DND-41 (cell line): ENCODE results near the gene FAM83C.

Source experiments
- ATAC-seq: fragments of 200-7000 bp; cut with Tn5 transposase; 3 replicates; pipeline ENCODE4 v1.9.1; 2021; ENCODE audit warnings: low read depth; ENCODE audit not compliant: insufficient read depth
- DNase-seq: peaks from one replicate; pipeline ENCODE4 v3.0.0-alpha.2; 2020
- H2AFZ ChIP-seq: 2 replicates; pipeline ENCODE4 v1.6.0; 2012; ENCODE audit warnings: low read depth, low read length
- H3K27ac ChIP-seq: 2 replicates; pipeline ENCODE4 v1.5.1; 2012; ENCODE audit warnings: low read length, inconsistent platforms
- H3K27me3 ChIP-seq: fragments of 200-600 bp; sonication (generic); 2 replicates; pipeline ENCODE4 v1.6.0; 2012; ENCODE audit warnings: low read length, mild to moderate bottlenecking, inconsistent platforms; ENCODE audit not compliant: insufficient read depth, poor library complexity
- H3K36me3 ChIP-seq: 2 replicates; pipeline ENCODE4 v1.5.1; 2012; ENCODE audit warnings: low read length, inconsistent platforms; ENCODE audit not compliant: insufficient read depth
- H3K4me1 ChIP-seq: 2 replicates; pipeline ENCODE4 v1.5.1; 2012; ENCODE audit warnings: mild to moderate bottlenecking, low read length; ENCODE audit not compliant: insufficient read depth
- H3K4me2 ChIP-seq: 2 replicates; pipeline ENCODE4 v1.6.0; 2012; ENCODE audit warnings: mild to moderate bottlenecking, moderate library complexity, low read length, inconsistent platforms; ENCODE audit not compliant: insufficient read depth
- H3K4me3 ChIP-seq, 2 experiments: fragments of 200-600 bp in 1 of 2; shearing (Covaris generic) in 1 of 2; 2 replicates each; pipeline ENCODE4 v1.5.1; 2012 to 2016; ENCODE audit warnings: inconsistent platforms in 2 of 2, low read length in 2 of 2, mild to moderate bottlenecking in 2 of 2, low read depth in 1 of 2, moderate library complexity in 1 of 2
- H3K79me2 ChIP-seq: 2 replicates; pipeline ENCODE4 v1.6.0; 2012; ENCODE audit warnings: low read length, inconsistent platforms; ENCODE audit not compliant: insufficient read depth
- H3K9ac ChIP-seq: 2 replicates; pipeline ENCODE4 v1.6.0; 2012; ENCODE audit warnings: low read depth, mild to moderate bottlenecking, inconsistent platforms, low read length, moderate library complexity
- H3K9me3 ChIP-seq: 2 replicates; pipeline ENCODE4 v1.5.1; 2012; ENCODE audit warnings: low read length, moderate library complexity, mild to moderate bottlenecking, inconsistent platforms; ENCODE audit not compliant: insufficient read depth, severe bottlenecking
- H4K20me1 ChIP-seq: 2 replicates; pipeline ENCODE4 v1.6.0; 2012; ENCODE audit warnings: low read length; ENCODE audit not compliant: insufficient read depth
- EZH2 ChIP-seq: IDR thresholded peaks from 3 replicates; pipeline ENCODE4 v1.6.1; 2012; ENCODE audit warnings: borderline replicate concordance, low read depth, mild to moderate bottlenecking, moderate library complexity, low read length, inconsistent platforms; ENCODE audit not compliant: severe bottlenecking
- TF ChIP-seq, protein P1 (sequence below): IDR thresholded peaks from 2 replicates; pipeline ENCODE4 v1.5.1; 2012; ENCODE audit warnings: borderline replicate concordance, low read length, moderate library complexity, mild to moderate bottlenecking; ENCODE audit not compliant: poor library complexity, severe bottlenecking; ENCODE audit errors: extremely low read depth

The FAM83C gene

DNA sequence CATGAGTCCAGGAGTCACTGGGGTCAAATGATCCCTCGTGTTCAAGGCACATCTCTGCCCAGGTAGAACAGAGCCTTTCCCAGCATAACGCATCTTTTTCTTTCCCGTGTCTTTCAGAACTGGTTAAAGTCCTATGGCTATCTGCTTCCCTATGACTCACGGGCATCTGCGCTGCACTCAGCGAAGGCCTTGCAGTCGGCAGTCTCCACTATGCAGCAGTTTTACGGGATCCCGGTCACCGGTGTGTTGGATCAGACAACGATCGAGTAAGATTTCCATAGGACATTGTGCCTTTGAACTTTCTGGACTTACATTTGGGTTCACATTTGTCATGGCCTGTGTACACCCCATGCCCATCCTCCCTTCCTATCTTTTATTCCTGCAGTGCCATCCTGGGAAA lies 45.5 kb downstream of the FAM83C start:
- Histone ChIP-seq H3K4me1 (0 out of 2 replicates have a peak, but pooled peaks cover under 1% of the 10 kb centered on the region), H3K4me2 (no peak overlapping the region), H4K20me1 (no peaks in the 10 kb centered on the region), H3K36me3 (no peaks in the 10 kb centered on the region), H3K9me3 (no peaks in the 10 kb centered on the region), H3K4me3 (no peak overlapping the region), H3K79me2 (no peaks in the 10 kb centered on the region), H2AFZ (no peak overlapping the region), H3K27me3 (peaks cover 4% of the 10 kb centered on the region), H3K9ac (no peak overlapping the region), H3K27ac (no peak overlapping the region)
- ATAC-seq (no peak), DNase-seq (no peak)
- TF ChIP-seq, protein P1, sequence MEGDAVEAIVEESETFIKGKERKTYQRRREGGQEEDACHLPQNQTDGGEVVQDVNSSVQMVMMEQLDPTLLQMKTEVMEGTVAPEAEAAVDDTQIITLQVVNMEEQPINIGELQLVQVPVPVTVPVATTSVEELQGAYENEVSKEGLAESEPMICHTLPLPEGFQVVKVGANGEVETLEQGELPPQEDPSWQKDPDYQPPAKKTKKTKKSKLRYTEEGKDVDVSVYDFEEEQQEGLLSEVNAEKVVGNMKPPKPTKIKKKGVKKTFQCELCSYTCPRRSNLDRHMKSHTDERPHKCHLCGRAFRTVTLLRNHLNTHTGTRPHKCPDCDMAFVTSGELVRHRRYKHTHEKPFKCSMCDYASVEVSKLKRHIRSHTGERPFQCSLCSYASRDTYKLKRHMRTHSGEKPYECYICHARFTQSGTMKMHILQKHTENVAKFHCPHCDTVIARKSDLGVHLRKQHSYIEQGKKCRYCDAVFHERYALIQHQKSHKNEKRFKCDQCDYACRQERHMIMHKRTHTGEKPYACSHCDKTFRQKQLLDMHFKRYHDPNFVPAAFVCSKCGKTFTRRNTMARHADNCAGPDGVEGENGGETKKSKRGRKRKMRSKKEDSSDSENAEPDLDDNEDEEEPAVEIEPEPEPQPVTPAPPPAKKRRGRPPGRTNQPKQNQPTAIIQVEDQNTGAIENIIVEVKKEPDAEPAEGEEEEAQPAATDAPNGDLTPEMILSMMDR = no peak
- no peak for TF ChIP-seq EZH2

DNA sequence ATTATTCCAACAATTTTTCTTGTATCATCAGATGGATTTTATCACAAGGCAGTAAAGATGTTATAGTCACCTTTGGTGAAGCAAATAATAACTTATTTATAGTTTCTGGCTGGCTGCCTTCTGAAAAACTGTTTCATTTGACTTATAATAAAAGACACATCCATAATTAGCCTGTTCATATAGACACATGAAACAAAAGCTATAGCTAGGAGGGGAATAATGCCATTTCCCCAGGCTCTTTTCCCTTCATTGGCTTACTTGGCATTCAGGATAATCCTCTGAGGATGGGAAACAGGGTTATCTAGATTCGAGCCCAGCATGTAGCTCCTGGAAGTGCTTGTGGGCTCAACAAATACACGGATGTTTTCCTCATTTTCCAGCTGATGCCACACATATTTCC lies 48.2 kb downstream of the FAM83C start:
- Histone ChIP-seq H4K20me1 (no peaks in the 10 kb centered on the region), H3K36me3 (no peaks in the 10 kb centered on the region), H3K4me3 (no peak overlapping the region), H2AFZ (no peak overlapping the region), H3K79me2 (no peaks in the 10 kb centered on the region), H3K9ac (no peak overlapping the region), H3K27me3 (peaks cover 8% of the 10 kb centered on the region), H3K4me2 (no peak overlapping the region), H3K9me3 (no peaks in the 10 kb centered on the region), H3K27ac (no peak overlapping the region), H3K4me1 (no peaks in the 10 kb centered on the region)
- ATAC-seq = no peak
- TF ChIP-seq, protein P1 = no peak
- no peak for TF ChIP-seq EZH2
- DNase-seq = no peak

GRCh38 chr20:35243317-35243716 lies 48.9 kb downstream of the FAM83C start:
- H2AFZ ChIP-seq = no peak overlapping the region
- DNase-seq (no peak), ATAC-seq (no peak)
- H3K4me1 ChIP-seq = no peaks in the 10 kb centered on the region
- no peak overlapping the region for H3K9ac ChIP-seq
- no peak overlapping the region for H3K27ac ChIP-seq
- TF ChIP-seq, protein P1 = no peak
- no peak for TF ChIP-seq EZH2
- no peaks in the 10 kb centered on the region for H3K79me2 ChIP-seq
- H3K4me3 ChIP-seq = no peak overlapping the region
- H4K20me1 ChIP-seq = no peaks in the 10 kb centered on the region
- H3K27me3 ChIP-seq = peaks cover 11% of the 10 kb centered on the region
- H3K9me3 ChIP-seq = no peaks in the 10 kb centered on the region
- no peak overlapping the region for H3K4me2 ChIP-seq
- no peaks in the 10 kb centered on the region for H3K36me3 ChIP-seq

GRCh38 chr20:35240811-35241293 lies 51.4 kb downstream of the FAM83C start:
- H3K79me2 ChIP-seq = no peaks in the 10 kb centered on the region
- TF ChIP-seq, protein P1 = no peak
- TF ChIP-seq EZH2 = no peak

More at GRCh38 chr20:35240811-35241293, 51.4 kb downstream of the FAM83C start:
- Histone ChIP-seq H3K9me3 (no peaks in the 10 kb centered on the region), H4K20me1 (no peaks in the 10 kb centered on the region), H2AFZ (no peak overlapping the region), H3K4me2 (no peak overlapping the region), H3K27me3 (peaks cover 11% of the 10 kb centered on the region), H3K36me3 (no peaks in the 10 kb centered on the region), H3K4me3 (no peak overlapping the region), H3K27ac (no peak overlapping the region), H3K9ac (no peak overlapping the region), H3K4me1 (no peaks in the 10 kb centered on the region)
- DNase-seq (no peak), ATAC-seq (no peak)
